K562 (cell line): ENCODE results near the gene SYTL2. TPM values are rescaled to one million over a fixed set of nuclear protein-coding genes. Genes with fewer than 3 reads are reported as not detected.

Source experiments
- ATAC-seq: fragments of 200-7000 bp; cut with Tn5 transposase; 3 replicates; pipeline ENCODE4 v1.9.1; 2020; ENCODE audit warnings: moderate library complexity
- BruUV-seq: library from RNA; stranded (reverse); fragments of 400-500 nt; replicated peaks from 2 replicates; lab custom pipeline; 2021; lab: Mats Ljungman, UMichigan
- CTCF ChIA-PET: fragments of 300-600 bp; formaldehyde crosslinking; extraction: SDS; loops from one replicate; lab custom pipeline; 2021; ENCODE audit warnings: low intra/inter-chr PET ratio; lab: Yijun Ruan, JAX
- POLR2A ChIA-PET: fragments of 300-600, 350-650 bp; sonication (Branson Sonifier 250); formaldehyde crosslinking; extraction: SDS; loops from one replicate; lab custom pipeline; 2021; ENCODE audit warnings: antibody characterized with exemption, inconsistent platforms; lab: Yijun Ruan, JAX
- DNase-seq, 4 experiments: peaks; one replicate each; pipeline versions ENCODE4 v3.0.0 to v3.0.0-alpha.2; 2011 to 2018; ENCODE audit warnings: low spot score in 3 of 4, mixed read lengths in 3 of 4; ENCODE audit errors: extremely low read depth in 1 of 4
- FAIRE-seq: peaks from 2 replicates; lab custom pipeline; 2011; peaks lifted over from hg19 to GRCh38; lab: Jason Lieb, UNC
- H2AFZ ChIP-seq: 2 replicates; pipeline ENCODE4 v1.6.0; 2011; ENCODE audit warnings: low read depth, low read length, control low read depth, inconsistent platforms
- H3K27ac ChIP-seq: fragments of 200-600 bp; 3 replicates; pipeline ENCODE4 v1.8.0; 2011; ENCODE audit warnings: low read depth, mild to moderate bottlenecking, control low read depth, inconsistent platforms, low read length, moderate library complexity, mixed read lengths; ENCODE audit errors: extremely low read depth
- H3K27me3 ChIP-seq, 2 experiments: fragments of 300-600 bp in 1 of 2; 2 replicates in 1 of 2; 3 replicates in 1 of 2; pipeline versions ENCODE4 v1.6.0 to v1.8.0; 2011; ENCODE audit warnings: inconsistent platforms in 2 of 2, low read length in 2 of 2, mild to moderate bottlenecking in 1 of 2, mixed read lengths in 1 of 2, moderate library complexity in 1 of 2; ENCODE audit not compliant: control insufficient read depth in 2 of 2, insufficient read depth in 2 of 2
- H3K36me3 ChIP-seq: fragments of 300-600 bp; 3 replicates; pipeline ENCODE4 v1.8.0; 2011; ENCODE audit warnings: mild to moderate bottlenecking, low read length, inconsistent platforms; ENCODE audit not compliant: control insufficient read depth, insufficient read depth
- H3K4me1 ChIP-seq, 2 experiments: fragments of 200-600 bp in 1 of 2; replicated peaks in 1 of 2; 2 replicates in 1 of 2; 3 replicates in 1 of 2; pipeline versions ENCODE4 v1.5.1 to v1.8.0; 2011; ENCODE audit warnings: inconsistent platforms in 2 of 2, low read length in 2 of 2, mild to moderate bottlenecking in 1 of 2, mixed read lengths in 1 of 2, moderate library complexity in 1 of 2; ENCODE audit not compliant: control insufficient read depth in 2 of 2, insufficient read depth in 2 of 2
- H3K4me2 ChIP-seq: 2 replicates; pipeline ENCODE4 v1.6.1; 2011; ENCODE audit warnings: low read length, control low read depth, inconsistent platforms, mixed read lengths; ENCODE audit not compliant: insufficient read depth
- H3K4me3 ChIP-seq: fragments of 200-600 bp; sonication (generic), shearing (Covaris generic); 2 replicates; pipeline ENCODE4 v1.5.1; 2016; ENCODE audit warnings: control low read depth, inconsistent platforms
- H3K79me2 ChIP-seq: fragments of 200-600 bp; 3 replicates; pipeline ENCODE4 v1.8.0; 2011; ENCODE audit warnings: low read length, inconsistent platforms; ENCODE audit not compliant: control insufficient read depth, insufficient read depth
- H3K9ac ChIP-seq, 2 experiments: 2 replicates each; pipeline versions ENCODE4 v1.6.0 to v1.6.1; 2011; ENCODE audit warnings: low read depth in 2 of 2, low read length in 2 of 2, control low read depth in 1 of 2, inconsistent platforms in 1 of 2, mild to moderate bottlenecking in 1 of 2, mixed read lengths in 1 of 2; ENCODE audit not compliant: insufficient read depth in 1 of 2
- H3K9me1 ChIP-seq: one replicate; pipeline ENCODE4 v1.6.0; 2011; ENCODE audit warnings: inconsistent platforms, mild to moderate bottlenecking, low read length, moderate library complexity; ENCODE audit not compliant: control insufficient read depth, insufficient read depth
- H3K9me3 ChIP-seq: replicated peaks from 2 replicates; pipeline ENCODE4 v1.5.1; 2011; ENCODE audit warnings: low read depth, low read length, inconsistent platforms; ENCODE audit not compliant: control insufficient read depth, insufficient read depth
- H4K20me1 ChIP-seq: replicated peaks from 2 replicates; pipeline ENCODE4 v1.6.1; 2011; ENCODE audit warnings: low read length, inconsistent platforms, mixed read lengths; ENCODE audit not compliant: control insufficient read depth, insufficient read depth
- DDX20 ChIP-seq: fragments of 450-650 bp; IDR thresholded peaks from 2 replicates; pipeline ENCODE4 v1.6.1; 2016; ENCODE audit warnings: missing genetic modification characterization, low read depth, mild to moderate bottlenecking, missing compliant biosample characterization, moderate library complexity
- HDAC3 ChIP-seq: fragments of 450-650 bp; IDR thresholded peaks from 2 replicates; pipeline ENCODE4 v1.6.1; 2018; ENCODE audit warnings: borderline replicate concordance, mild to moderate bottlenecking, moderate library complexity; ENCODE audit not compliant: partially characterized antibody
- MCM3 ChIP-seq: fragments of 450-650 bp; IDR thresholded peaks from 2 replicates; pipeline ENCODE4 v1.6.1; 2016
- NFXL1 ChIP-seq: fragments of 450-650 bp; formaldehyde crosslinking; IDR thresholded peaks from 2 replicates; pipeline ENCODE4 v1.4.0; 2021; ENCODE audit warnings: mild to moderate bottlenecking
- POLR2G ChIP-seq: fragments of 200-400 bp; formaldehyde crosslinking; IDR thresholded peaks from 2 replicates; pipeline ENCODE4 v1.6.1; 2017; ENCODE audit warnings: low read depth, mild to moderate bottlenecking, antibody characterized with exemption, low read length, moderate library complexity
- PYGO2 ChIP-seq: fragments of 450-650 bp; IDR thresholded peaks from 2 replicates; pipeline ENCODE4 v1.6.1; 2016; ENCODE audit warnings: mild to moderate bottlenecking, missing genetic modification characterization, moderate library complexity, missing compliant biosample characterization
- SMAD2 ChIP-seq: fragments of 150-350 bp; IDR thresholded peaks from 2 replicates; pipeline ENCODE4 v1.6.1; 2014; ENCODE audit warnings: low read depth, mild to moderate bottlenecking, low read length
- ZNF311 ChIP-seq: fragments of 250-450 bp; sonication (Bioruptor Pico); IDR thresholded peaks from 2 replicates; pipeline ENCODE4 v1.4.0; 2020; ENCODE audit warnings: mild to moderate bottlenecking, moderate library complexity
- ZNF518B ChIP-seq: fragments of 250-450 bp; sonication (Bioruptor Pico); IDR thresholded peaks from 2 replicates; pipeline ENCODE4 v1.5.0; 2021; ENCODE audit warnings: mild to moderate bottlenecking, moderate library complexity
- ZNF717 ChIP-seq: fragments of 250-450 bp; sonication (Bioruptor Pico); IDR thresholded peaks from 2 replicates; pipeline ENCODE4 v1.5.0; 2021
- WGBS: fragments of 100-300 bp; shearing (Covaris generic); methylation state at CpG from one replicate; pipeline ENCODE4 v1.1.6; 2016; ENCODE audit warnings: low coverage, mixed read lengths; ENCODE audit not compliant: insufficient coverage; ENCODE audit errors: missing lambda C conversion rate; 5-methylcytosine and 5-hydroxymethylcytosine counted together
- in situ Hi-C: fragments of 300-500 bp; cut with MboI; formaldehyde crosslinking; loops from 4 replicates; pipeline ENCODE4 v1.15.0; 2018; ENCODE audit warnings: inconsistent platforms, mixed read lengths
- intact Hi-C: fragments of 100-400 bp; cut with micrococcal nuclease; formaldehyde crosslinking; loops from 2 replicates; pipeline ENCODE4 v1.14.2; 2022
- polyA plus RNA-seq, 8 experiments: library from polyadenylated mRNA; depleted of rRNA in 4 of 8; stranded (reverse) in 5 of 8; unstranded in 3 of 8; fragments of >200 nt; fragmentation: Nextera tagmentation in 2 of 8; fragmentation: Illumina TruSeq in 1 of 8; extraction: Ambion mirVana in 2 of 8; extraction: Trizol in 1 of 8; gene quantifications; 2 replicates each; pipeline versions ENCODE4 v1.2.1 to v1.2.3, GENCODE V29; 2011 to 2014; ENCODE audit warnings: inconsistent platforms in 1 of 8, missing spikeins in 1 of 8
- total RNA-seq, 7 experiments: library from RNA; depleted of rRNA in 6 of 7; stranded (reverse); fragments of >200 nt in 6 of 7; fragmentation: Illumina TruSeq in 2 of 7; extraction: Trizol in 2 of 7; gene quantifications; 2 replicates each; pipeline versions ENCODE4 v1.2.1 to v1.2.3, GENCODE V29; 2011 to 2021; ENCODE audit warnings: low replicate concordance in 1 of 7
- TF ChIP-seq, protein P1 (sequence below): IDR thresholded peaks from 2 replicates; pipeline ENCODE4 v1.6.1; 2011; ENCODE audit warnings: borderline replicate concordance, low read depth, mild to moderate bottlenecking, moderate library complexity, low read length; ENCODE audit not compliant: insufficient read depth, poor library complexity, severe bottlenecking

Gene SYTL2
- total and polyA plus RNA-seq, 9 of the 15 experiments (the other 6 are each of a cell fraction or from before 2014, with no cell fraction given): 0.05 to 0.57 (median 0.35) TPM

DNA sequence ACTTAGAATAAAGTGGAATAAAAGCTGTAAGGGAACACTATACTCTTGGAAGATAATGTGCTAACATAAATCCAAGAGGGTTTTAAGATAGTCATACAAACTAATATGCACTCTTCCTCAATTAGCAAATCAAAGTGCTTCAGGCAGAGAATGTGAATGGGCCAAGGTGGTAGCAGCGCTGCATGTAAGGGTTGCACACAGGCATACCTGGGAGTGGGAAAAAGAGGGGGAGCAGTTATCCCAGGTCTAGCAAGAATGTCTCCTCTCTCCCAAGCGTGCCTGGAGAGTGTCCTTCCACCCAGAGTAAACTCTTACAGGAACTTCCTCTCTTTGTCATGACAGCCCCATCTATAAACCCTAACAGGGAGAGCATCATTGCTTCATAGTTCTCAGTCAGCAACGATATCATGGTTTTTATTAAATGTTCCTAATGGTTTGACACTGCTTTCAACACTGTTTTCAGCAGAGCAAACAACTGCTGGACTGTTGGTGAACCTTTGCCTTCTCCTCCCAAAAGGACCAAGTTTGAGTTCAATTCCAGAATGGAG is 61.6 kb downstream of the SYTL2 start (continued):
- TF ChIP-seq, protein P1, sequence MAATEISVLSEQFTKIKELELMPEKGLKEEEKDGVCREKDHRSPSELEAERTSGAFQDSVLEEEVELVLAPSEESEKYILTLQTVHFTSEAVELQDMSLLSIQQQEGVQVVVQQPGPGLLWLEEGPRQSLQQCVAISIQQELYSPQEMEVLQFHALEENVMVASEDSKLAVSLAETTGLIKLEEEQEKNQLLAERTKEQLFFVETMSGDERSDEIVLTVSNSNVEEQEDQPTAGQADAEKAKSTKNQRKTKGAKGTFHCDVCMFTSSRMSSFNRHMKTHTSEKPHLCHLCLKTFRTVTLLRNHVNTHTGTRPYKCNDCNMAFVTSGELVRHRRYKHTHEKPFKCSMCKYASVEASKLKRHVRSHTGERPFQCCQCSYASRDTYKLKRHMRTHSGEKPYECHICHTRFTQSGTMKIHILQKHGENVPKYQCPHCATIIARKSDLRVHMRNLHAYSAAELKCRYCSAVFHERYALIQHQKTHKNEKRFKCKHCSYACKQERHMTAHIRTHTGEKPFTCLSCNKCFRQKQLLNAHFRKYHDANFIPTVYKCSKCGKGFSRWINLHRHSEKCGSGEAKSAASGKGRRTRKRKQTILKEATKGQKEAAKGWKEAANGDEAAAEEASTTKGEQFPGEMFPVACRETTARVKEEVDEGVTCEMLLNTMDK: no peak
- TF ChIP-seq MCM3: no peak
- no peak for TF ChIP-seq PYGO2 (tag)

DNA sequence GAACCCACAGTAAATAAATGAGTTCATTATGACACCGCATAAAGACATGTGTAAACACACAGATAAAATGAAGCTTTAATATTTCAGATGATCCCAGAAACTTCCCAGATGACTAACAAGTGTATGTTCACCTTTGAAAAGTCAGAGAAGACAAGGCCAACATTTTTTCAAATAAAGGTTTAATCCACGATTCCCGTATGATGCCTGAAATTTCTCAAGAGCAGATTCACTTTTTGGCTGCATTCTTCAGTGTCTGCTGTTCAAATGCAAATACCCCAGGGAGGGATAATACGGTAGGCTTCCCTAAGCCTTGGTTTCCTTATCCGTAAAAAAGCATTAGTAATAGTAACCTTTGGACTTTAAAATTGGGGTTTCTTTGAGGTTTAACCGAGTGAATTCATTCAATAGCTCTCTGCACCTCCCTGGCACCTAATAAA is 62.5 kb downstream of the SYTL2 start:
- in situ Hi-C loops: no loop called here
- intact Hi-C loops: no loop called here
- ATAC-seq (no peak), FAIRE-seq (no peak), DNase-seq (no peak)
- no peaks in the 10 kb centered on the region for H3K79me2 ChIP-seq
- no peak overlapping the region for H3K27ac ChIP-seq
- H3K4me1 ChIP-seq: no peaks in the 10 kb centered on the region
- no TSS peak for BruUV-seq
- no peak for TF ChIP-seq DDX20
- no peak for TF ChIP-seq ZNF311 (CRISPR knock-in tag)
- TF ChIP-seq ZNF518B (CRISPR knock-in tag): no peak
- no peak for TF ChIP-seq HDAC3
- no peak for TF ChIP-seq SMAD2
- TF ChIP-seq NFXL1 (CRISPR knock-in tag): no peak
- TF ChIP-seq POLR2G: no peak
- no peak for TF ChIP-seq ZNF717 (CRISPR knock-in tag)
- no peaks in the 10 kb centered on the region for H3K36me3 ChIP-seq
- H3K9me3 ChIP-seq: no peaks in the 10 kb centered on the region
- no peaks in the 10 kb centered on the region; a peak in 1 of 5 replicates for H3K27me3 ChIP-seq
- H4K20me1 ChIP-seq: no peaks in the 10 kb centered on the region
- H3K4me2 ChIP-seq: no peak overlapping the region
- no peak overlapping the region for H3K4me3 ChIP-seq
- no peaks in the 10 kb centered on the region for H3K9me1 ChIP-seq
- H2AFZ ChIP-seq: no peak overlapping the region
- 1% methylated on average over 6 of the region's 6 CpGs for WGBS
- ChIA-PET CTCF (no interaction called here), POLR2A (no interaction called here)
- H3K9ac ChIP-seq: no peak overlapping the region
